Naive thymus-derived CD4-positive, alpha-beta T cell (primary cell): ENCODE measurements around the gene GALNT13. TPM values are rescaled to one million over a fixed set of nuclear protein-coding genes. Genes with fewer than 3 reads are reported as not detected.
A peak's percentile ranks its signal among the peaks of the same experiment; 100 is the strongest.

Source experiments
- ATAC-seq: fragments of 150-1000 bp; cut with Tn5 transposase; 2 replicates; pipeline ENCODE4 v1.10.0; 2021; ENCODE audit warnings: mild to moderate bottlenecking, moderate library complexity
- CTCF ChIA-PET: fragments of 350-600 bp; sonication (Branson Sonifier 250); formaldehyde crosslinking; loops from one replicate; lab custom pipeline; 2021; ENCODE audit warnings: antibody characterized with exemption; lab: Charles Lee
- POLR2A ChIA-PET: fragments of 350-600 bp; sonication (Branson Sonifier 250); formaldehyde crosslinking; loops from one replicate; lab custom pipeline; 2021; ENCODE audit warnings: antibody characterized with exemption, inconsistent platforms; lab: Charles Lee
- DNase-seq, 9 donors: peaks; one replicate each; pipeline versions ENCODE4 v3.0.0 to v3.0.0-alpha.2; 2020 to 2022; ENCODE audit warnings: mixed read lengths in 1 of 9
- H3K27ac ChIP-seq: one replicate; pipeline ENCODE4 v1.7.0; 2013; ENCODE audit warnings: mild to moderate bottlenecking, low read depth, low read length, moderate library complexity
- H3K27me3 ChIP-seq, 2 donors: one replicate each; pipeline ENCODE4 v1.7.0; 2013; ENCODE audit warnings: low read length in 2 of 2, mild to moderate bottlenecking in 2 of 2, moderate library complexity in 2 of 2; ENCODE audit not compliant: control insufficient read depth in 2 of 2, insufficient read depth in 2 of 2
- H3K36me3 ChIP-seq, 3 experiments: 1 replicate in 2 of 3; 2 replicates in 1 of 3; pipeline ENCODE4 v1.7.0; 2013; ENCODE audit warnings: low read length in 3 of 3, mild to moderate bottlenecking in 3 of 3, moderate library complexity in 1 of 3; ENCODE audit not compliant: insufficient read depth in 3 of 3, control insufficient read depth in 2 of 3
- H3K4me1 ChIP-seq, 2 donors: one replicate each; pipeline ENCODE4 v1.7.0; 2013; ENCODE audit warnings: low read length in 2 of 2, mild to moderate bottlenecking in 2 of 2, moderate library complexity in 1 of 2; ENCODE audit not compliant: control insufficient read depth in 2 of 2, insufficient read depth in 2 of 2
- H3K4me3 ChIP-seq: 2 replicates; pipeline ENCODE4 v1.7.0; 2013; ENCODE audit warnings: mild to moderate bottlenecking, low read length
- H3K9me3 ChIP-seq, 3 experiments: 1 replicate in 2 of 3; 2 replicates in 1 of 3; pipeline ENCODE4 v1.7.0; 2013; ENCODE audit warnings: low read length in 3 of 3; ENCODE audit not compliant: control insufficient read depth in 2 of 3
- H3K27ac Mint-ChIP-seq, 9 donors: one replicate each; pipeline ENCODE4 v1.8.0; 2020 to 2022; ENCODE audit warnings: mixed read lengths in 9 of 9, mild to moderate bottlenecking in 8 of 9, moderate library complexity in 5 of 9, inconsistent platforms in 2 of 9
- H3K27me3 Mint-ChIP-seq, 5 donors: one replicate each; pipeline ENCODE4 v1.8.0; 2021 to 2022; ENCODE audit warnings: mixed read lengths in 5 of 5, mild to moderate bottlenecking in 1 of 5
- H3K36me3 Mint-ChIP-seq, 5 donors: one replicate each; pipeline ENCODE4 v1.8.0; 2020 to 2022; ENCODE audit warnings: mixed read lengths in 5 of 5, mild to moderate bottlenecking in 3 of 5, inconsistent platforms in 1 of 5
- H3K4me1 Mint-ChIP-seq, 7 donors: one replicate each; pipeline ENCODE4 v1.8.0; 2020 to 2022; ENCODE audit warnings: mixed read lengths in 7 of 7, mild to moderate bottlenecking in 3 of 7, inconsistent platforms in 1 of 7
- H3K4me3 Mint-ChIP-seq, 10 donors: one replicate each; pipeline ENCODE4 v1.8.0; 2020 to 2022; ENCODE audit warnings: mild to moderate bottlenecking in 10 of 10, mixed read lengths in 10 of 10, moderate library complexity in 6 of 10, inconsistent platforms in 2 of 10
- H3K9me3 Mint-ChIP-seq, 11 donors: one replicate each; pipeline ENCODE4 v1.8.0; 2020 to 2022; ENCODE audit warnings: mixed read lengths in 11 of 11, mild to moderate bottlenecking in 4 of 11, inconsistent platforms in 1 of 11, moderate library complexity in 1 of 11
- intact Hi-C, 2 donors: fragments of 100-400 bp; cut with micrococcal nuclease; formaldehyde crosslinking; loops; one replicate each; pipeline ENCODE4 v1.15.1; 2023
- polyA plus RNA-seq, 2 donors: library from polyadenylated mRNA; unstranded; fragments of 300-500 nt; fragmentation: Illumina TruSeq; gene quantifications; one replicate each; pipeline ENCODE4 v1.2.3, GENCODE V29; 2021
- total RNA-seq, 6 experiments: library from RNA in 5 of 6; stranded (reverse) in 5 of 6; gene quantifications; 1 replicate in 5 of 6; 2 replicates in 1 of 6; pipeline ENCODE4 v1.2.3 and lab custom pipeline; 2021 to 2026

GALNT13 gene
- total and polyA plus RNA-seq, 7 experiments from 2014 or later, result 0.44 TPM; not detected in 6

DNA sequence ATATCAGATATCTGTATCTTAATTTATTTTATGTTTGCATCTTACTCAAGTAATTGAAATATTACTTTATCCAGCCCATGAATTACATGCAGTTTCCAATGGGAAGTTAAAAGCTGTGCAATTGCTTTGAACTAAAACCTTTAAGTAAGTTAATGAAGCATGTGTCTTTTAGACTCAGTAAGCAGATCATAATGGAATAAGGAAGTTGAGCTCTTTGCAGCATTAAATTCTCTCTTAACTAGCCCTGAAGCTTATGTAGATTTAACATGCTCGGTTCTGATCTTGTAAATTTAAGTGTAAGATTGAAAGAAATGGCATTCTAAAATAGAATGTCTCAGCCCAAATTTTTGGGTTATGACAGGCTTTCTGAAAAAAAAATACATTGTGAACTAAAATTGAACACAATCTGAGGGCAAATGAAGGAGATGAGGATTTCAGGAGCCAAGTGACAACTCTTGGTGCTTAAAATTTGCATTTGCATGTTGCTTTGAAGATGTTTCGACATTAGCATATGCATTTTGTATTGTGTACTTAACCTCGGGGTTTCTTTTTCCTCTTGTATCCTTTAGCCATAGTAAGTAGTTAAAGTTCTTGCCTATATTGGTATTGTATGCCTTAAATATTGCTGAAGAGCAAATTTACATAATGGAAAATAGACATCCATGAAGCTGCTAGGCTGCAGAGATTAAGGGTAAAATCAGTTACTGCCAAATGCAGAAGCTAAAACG is 529.0 kb downstream of the GALNT13 start:
- no peaks in the 10 kb centered on the region for H3K36me3 Mint-ChIP-seq
- POLR2A ChIA-PET, result interaction anchor here (1.1 kb wide), 1 partner anchor 29 kb away, joined by 3 read pairs; no protein-coding TSS in a partner anchor
- intact Hi-C loops, result loop anchor here in 1 of 2 donors (5.0 to 10.0 kb wide), 2 partner anchors 224 to 287 kb away; no protein-coding TSS in a partner anchor

DNA sequence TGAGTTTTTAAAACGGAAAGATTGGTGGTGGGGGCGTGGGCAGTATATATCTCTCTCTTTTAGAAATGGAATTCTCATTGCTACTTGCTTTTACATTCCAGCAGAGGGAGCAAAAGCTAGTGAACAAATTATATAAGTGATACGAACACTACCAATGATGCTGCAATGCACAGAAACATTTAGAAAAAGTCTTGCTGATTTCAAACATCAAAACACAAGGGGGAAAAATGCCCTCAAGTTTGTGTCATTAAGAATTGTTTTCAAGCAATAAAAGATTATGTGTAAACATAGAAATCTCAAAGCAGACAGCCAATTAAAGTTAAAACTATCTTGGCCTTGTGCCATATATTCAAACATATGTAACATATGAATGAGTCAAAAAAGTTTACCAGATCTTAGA is 530.5 kb downstream of the GALNT13 start:
- ATAC-seq, result no peak
- ChIA-PET CTCF (no interaction called here), POLR2A (no interaction called here)

More for the DNA sequence above, 529.0 kb downstream of the GALNT13 start:
- Histone ChIP-seq H3K36me3 (no peaks in the 10 kb centered on the region), H3K4me3 (no peak overlapping the region), H3K27me3 (no peaks in the 10 kb centered on the region), H3K9me3 (no peaks in the 10 kb centered on the region), H3K27ac (no peak overlapping the region), H3K4me1 (no peaks in the 10 kb centered on the region)
- DNase-seq (no peak), ATAC-seq (no peak)
- Mint-ChIP-seq H3K27me3 (no peaks in the 10 kb centered on the region), H3K4me3 (no peak overlapping the region), H3K4me1 (peaks cover 0 to 7% (median 0%) of the 10 kb centered on the region in 7 donors), H3K27ac (no peak overlapping the region), H3K9me3 (peaks cover 0 to 7% (median 0%) of the 10 kb centered on the region in 11 donors)
- CTCF ChIA-PET, result interaction anchor here (0.7 kb wide), 1 partner anchor 1369 kb away, joined by 3 read pairs; no protein-coding TSS in a partner anchor

DNA sequence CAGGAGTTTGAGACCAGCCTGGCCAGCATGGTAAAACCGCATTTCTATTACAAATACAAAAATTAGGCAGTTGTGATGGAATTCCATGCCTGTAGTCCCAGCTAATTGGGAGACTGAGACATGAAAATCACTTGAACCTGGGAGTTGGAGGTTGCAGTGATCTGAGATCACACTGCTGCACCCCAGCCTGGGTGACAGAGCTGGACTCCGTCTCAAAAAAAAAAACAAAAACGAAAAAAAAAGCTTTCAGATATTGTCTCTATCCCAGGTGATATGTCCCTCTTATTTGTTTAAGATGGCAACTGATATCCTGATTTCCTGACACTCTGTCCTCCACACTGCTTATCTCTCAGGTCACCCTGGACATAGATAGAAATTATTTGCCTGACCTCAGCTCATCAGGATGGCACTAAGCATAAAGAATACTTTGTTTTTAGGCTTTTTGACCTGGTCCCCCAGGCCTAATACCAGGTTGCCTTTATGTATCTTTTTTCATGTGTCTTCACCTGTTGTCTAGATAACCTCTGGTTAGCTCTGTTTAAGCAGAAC is 531.6 kb downstream of the GALNT13 start:
- Histone ChIP-seq H3K9me3 (no peaks in the 10 kb centered on the region), H3K27ac (no peak overlapping the region), H3K36me3 (no peaks in the 10 kb centered on the region), H3K4me1 (no peaks in the 10 kb centered on the region), H3K4me3 (no peak overlapping the region), H3K27me3 (no peaks in the 10 kb centered on the region)
- H3K4me3 Mint-ChIP-seq, result no peak overlapping the region
- H3K4me1 Mint-ChIP-seq, result peaks cover 0 to 7% (median 0%) of the 10 kb centered on the region in 7 donors
- peaks cover 0 to 14% (median 1%) of the 10 kb centered on the region in 11 donors for H3K9me3 Mint-ChIP-seq
- ChIA-PET POLR2A (no interaction called here), CTCF (interaction anchor here (0.6 to 1.0 kb wide), 2 partner anchors 36 to 134 kb away, joined by 3 to 6 read pairs; no protein-coding TSS in a partner anchor)
- no peak for DNase-seq
- no peaks in the 10 kb centered on the region for H3K36me3 Mint-ChIP-seq
- H3K27me3 Mint-ChIP-seq, result no peaks in the 10 kb centered on the region
- no peak for ATAC-seq
- intact Hi-C loops, result loop anchor here in 1 of 2 donors (5.0 to 10.0 kb wide), 2 partner anchors 221 to 284 kb away; no protein-coding TSS in a partner anchor
- no peak overlapping the region for H3K27ac Mint-ChIP-seq

More for the DNA sequence above, 530.5 kb downstream of the GALNT13 start:
- H3K4me1 ChIP-seq, result no peaks in the 10 kb centered on the region
- no peak overlapping the region for H3K27ac ChIP-seq
- intact Hi-C loops, result loop anchor here in 1 of 2 donors (1.0 to 10.0 kb wide), 3 partner anchors 35 to 285 kb away; no protein-coding TSS in a partner anchor
- no peaks in the 10 kb centered on the region for H3K9me3 ChIP-seq
- H3K36me3 ChIP-seq, result no peaks in the 10 kb centered on the region
- H3K4me3 ChIP-seq, result no peak overlapping the region
- Mint-ChIP-seq H3K9me3 (peaks cover 0 to 14% (median 1%) of the 10 kb centered on the region in 11 donors), H3K27ac (no peak overlapping the region), H3K4me3 (no peak overlapping the region), H3K27me3 (no peaks in the 10 kb centered on the region), H3K36me3 (no peaks in the 10 kb centered on the region), H3K4me1 (peaks cover 0 to 7% (median 0%) of the 10 kb centered on the region in 7 donors)
- peak in 4 of 9 donors; percentile 7 to 28 (median 15) for DNase-seq
- H3K27me3 ChIP-seq, result no peaks in the 10 kb centered on the region

DNA sequence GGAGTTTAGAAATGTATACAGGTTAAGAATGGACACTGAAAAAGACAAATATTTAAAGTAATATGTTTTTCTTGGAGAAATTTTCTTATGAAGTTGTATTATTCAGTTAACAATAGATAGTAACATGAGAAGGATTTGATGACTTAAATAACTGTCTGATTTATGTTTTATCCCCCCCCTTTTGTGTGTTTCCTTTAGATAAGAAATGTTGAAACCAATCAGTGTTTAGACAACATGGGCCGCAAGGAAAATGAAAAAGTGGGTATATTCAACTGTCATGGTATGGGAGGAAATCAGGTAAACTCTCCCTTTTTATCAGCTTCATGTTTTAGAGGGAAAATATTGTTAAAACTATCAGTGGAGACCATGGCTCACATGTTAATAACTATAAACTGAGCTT is 537.1 kb downstream of the GALNT13 start:
- CTCF ChIA-PET, result no interaction called here
- POLR2A ChIA-PET, result no interaction called here
- H3K36me3 ChIP-seq, result no peaks in the 10 kb centered on the region
- Mint-ChIP-seq H3K4me3 (no peak overlapping the region), H3K36me3 (no peaks in the 10 kb centered on the region), H3K9me3 (peaks cover 0 to 14% (median 1%) of the 10 kb centered on the region in 11 donors), H3K27ac (no peak overlapping the region), H3K4me1 (peaks cover 0 to 4% (median 0%) of the 10 kb centered on the region in 7 donors), H3K27me3 (no peaks in the 10 kb centered on the region)
- no peak overlapping the region for H3K27ac ChIP-seq
- no peaks in the 10 kb centered on the region for H3K27me3 ChIP-seq
- no peaks in the 10 kb centered on the region for H3K4me1 ChIP-seq
- no peak for DNase-seq
- ATAC-seq, result no peak
- intact Hi-C loops, result loop anchor here in 1 of 2 donors (10.0 kb wide), 1 partner anchor 216 kb away; no protein-coding TSS in a partner anchor
- H3K9me3 ChIP-seq, result no peaks in the 10 kb centered on the region
- H3K4me3 ChIP-seq, result no peak overlapping the region

DNA sequence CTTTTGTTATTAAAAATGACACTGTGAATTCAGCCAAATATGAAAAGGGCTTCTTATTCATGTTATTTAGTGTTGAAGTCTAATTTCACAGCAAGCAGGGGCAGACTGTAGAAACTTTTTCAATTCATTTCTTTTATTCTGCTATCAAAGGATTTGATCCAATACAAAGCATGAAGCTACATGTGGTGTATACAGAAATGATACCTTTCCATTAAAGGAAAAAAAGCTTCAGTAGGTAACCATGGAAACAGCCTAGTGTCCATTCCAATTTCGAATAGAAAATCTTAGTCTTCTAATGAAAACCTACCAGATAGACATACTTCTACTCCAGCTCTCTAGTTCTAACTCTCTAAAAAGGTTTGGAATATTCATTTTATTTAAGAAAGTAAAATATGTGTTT is 550.5 kb downstream of the GALNT13 start:
- Mint-ChIP-seq H3K4me1 (peaks cover 0 to 9% (median 0%) of the 10 kb centered on the region in 7 donors), H3K27ac (peak overlapping the region in 1 of 9 donors; percentile 7), H3K4me3 (no peak overlapping the region), H3K36me3 (no peaks in the 10 kb centered on the region), H3K9me3 (peaks cover 0 to 15% (median 0%) of the 10 kb centered on the region in 11 donors), H3K27me3 (no peaks in the 10 kb centered on the region)
- Histone ChIP-seq H3K27me3 (no peaks in the 10 kb centered on the region), H3K36me3 (no peaks in the 10 kb centered on the region), H3K9me3 (no peaks in the 10 kb centered on the region), H3K4me3 (no peak overlapping the region), H3K27ac (no peak overlapping the region), H3K4me1 (no peaks in the 10 kb centered on the region)
- DNase-seq, result no peak
- ATAC-seq, result no peak
- CTCF ChIA-PET, result no interaction called here
- intact Hi-C loops, result no loop called here
- POLR2A ChIA-PET, result no interaction called here

DNA sequence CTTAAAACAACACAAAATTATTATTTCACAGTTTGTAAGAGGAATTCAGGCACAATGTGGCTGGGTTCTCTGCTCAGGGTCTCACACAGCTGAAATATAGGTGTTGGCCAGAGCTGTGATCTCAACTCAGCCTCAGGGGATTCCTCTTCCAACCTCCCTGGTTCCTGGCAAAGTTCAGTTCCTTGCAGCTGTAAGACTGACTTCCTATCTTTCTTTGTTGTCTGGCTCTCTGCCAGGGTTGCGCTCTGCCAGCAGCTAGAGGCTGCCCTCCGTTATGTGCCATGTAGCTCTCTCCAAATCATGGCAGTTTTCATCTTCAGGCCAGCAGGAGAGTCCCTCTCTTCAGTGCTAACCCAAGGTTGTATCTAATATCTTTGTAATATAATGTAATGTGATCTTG is 554.3 kb downstream of the GALNT13 start:
- H3K9me3 Mint-ChIP-seq, result peaks cover 0 to 20% (median 3%) of the 10 kb centered on the region in 11 donors
- no peaks in the 10 kb centered on the region for H3K27me3 Mint-ChIP-seq
- Histone ChIP-seq H3K9me3 (no peaks in the 10 kb centered on the region), H3K4me1 (no peaks in the 10 kb centered on the region), H3K27me3 (no peaks in the 10 kb centered on the region), H3K27ac (no peak overlapping the region), H3K4me3 (no peak overlapping the region), H3K36me3 (no peaks in the 10 kb centered on the region)
- ChIA-PET CTCF (interaction anchor here (0.7 to 0.8 kb wide), 2 partner anchors 13 to 16 kb away, joined by 3 read pairs; no protein-coding TSS in a partner anchor), POLR2A (no interaction called here)
- H3K27ac Mint-ChIP-seq, result no peak overlapping the region
- H3K4me1 Mint-ChIP-seq, result peaks cover 0 to 32% (median 9%) of the 10 kb centered on the region in 7 donors
- ATAC-seq, result no peak
- no peak for DNase-seq
- no peak overlapping the region for H3K4me3 Mint-ChIP-seq
- intact Hi-C loops, result no loop called here
- no peaks in the 10 kb centered on the region for H3K36me3 Mint-ChIP-seq
